ENCODE measurements around the gene MMD2.

Gene MMD2

GRCh38 chr7:4957847-4958476, 1.0 kb downstream of the MMD2 start:
- no peak for DNase-seq (ENCODE audit: low read depth)

GRCh38 chr7:4951903-4952636, 6.9 kb downstream of the MMD2 start:
- no peak for DNase-seq (ENCODE audit: low read depth)

- no peak for DNase-seq (ENCODE audit: low read depth)
Observed at GRCh38 chr7:4951304-4951703, 7.7 kb downstream of the MMD2 start.

GRCh38 chr7:4948402-4948801, 10.6 kb downstream of the MMD2 start:
- no peak for DNase-seq (ENCODE audit: low read depth)

GRCh38 chr7:4945949-4946348, 13.0 kb downstream of the MMD2 start:
- DNase-seq (ENCODE audit: low read depth), result no peak

- DNase-seq (ENCODE audit: low read depth), result no peak
Observed at GRCh38 chr7:4944939-4945338, 14.0 kb downstream of the MMD2 start.

GRCh38 chr7:4943297-4943696, 15.7 kb downstream of the MMD2 start:
- DNase-seq (ENCODE audit: low read depth), result no peak

- no peak for DNase-seq (ENCODE audit: low read depth)
Observed at GRCh38 chr7:4939971-4940728, 18.8 kb downstream of the MMD2 start.

GRCh38 chr7:4937411-4937810, 21.6 kb downstream of the MMD2 start:
- no peak for DNase-seq (ENCODE audit: low read depth)

- no peak for DNase-seq (ENCODE audit: low read depth)
Observed at GRCh38 chr7:4934419-4935025, 24.5 kb downstream of the MMD2 start.

GRCh38 chr7:4931943-4932342, 27.0 kb downstream of the MMD2 start:
- no peak for DNase-seq (ENCODE audit: low read depth)

- DNase-seq (ENCODE audit: low read depth), result no peak
Observed at GRCh38 chr7:4929005-4929404, 30.0 kb downstream of the MMD2 start.

GRCh38 chr7:4928445-4928844, 30.5 kb downstream of the MMD2 start:
- DNase-seq (ENCODE audit: low read depth), result no peak

GRCh38 chr7:4919969-4920766, 38.8 kb downstream of the MMD2 start:
- DNase-seq (ENCODE audit: low read depth), result no peak

- DNase-seq (ENCODE audit: low read depth), result no peak
Observed at GRCh38 chr7:4916113-4916512, 42.9 kb downstream of the MMD2 start.

- DNase-seq (ENCODE audit: low read depth), result no peak
Observed at GRCh38 chr7:4911111-4911828, 47.7 kb downstream of the MMD2 start.

- no peak for DNase-seq (ENCODE audit: low read depth)
Observed at GRCh38 chr7:4906682-4907081, 52.3 kb downstream of the MMD2 start.

GRCh38 chr7:4905171-4905570, 53.8 kb downstream of the MMD2 start:
- no peak for DNase-seq (ENCODE audit: low read depth)

GRCh38 chr7:4904346-4904745, 54.6 kb downstream of the MMD2 start:
- no peak for DNase-seq (ENCODE audit: low read depth)

- no peak for DNase-seq (ENCODE audit: low read depth)
Observed at GRCh38 chr7:4895766-4896165, 63.2 kb downstream of the MMD2 start.

GRCh38 chr7:4894482-4894881, 64.5 kb downstream of the MMD2 start:
- DNase-seq (ENCODE audit: low read depth), result no peak
